Measurements from ENCODE around the gene CD8B2. TPM values are rescaled to one million over a fixed set of nuclear protein-coding genes. Genes with fewer than 3 reads are reported as not detected.

Gene CD8B2
- total RNA-seq, 1 experiment from 2014 or later: not detected

DNA sequence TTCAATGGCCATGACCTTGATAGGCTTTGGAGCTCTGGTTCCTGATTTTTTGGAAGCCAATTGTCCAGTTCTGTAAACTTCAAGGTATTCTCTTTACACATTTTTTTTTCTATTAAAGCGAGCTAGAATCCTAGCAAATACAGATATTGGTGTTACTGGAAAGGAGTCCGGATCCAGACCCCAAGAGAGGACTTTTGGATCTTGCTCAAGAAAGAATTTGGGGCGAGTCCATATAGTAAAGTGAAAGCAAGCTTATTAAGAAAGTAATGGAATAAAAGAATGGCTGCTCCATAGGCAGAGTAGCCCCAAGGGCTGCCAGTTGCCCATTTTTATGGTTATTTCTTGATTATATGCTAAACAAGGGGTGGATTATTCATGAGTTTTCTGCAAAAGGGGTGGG is 45.1 kb downstream of the CD8B2 start:
- no peak for ATAC-seq
- H3K9me3 ChIP-seq (ENCODE audit: control insufficient read depth, insufficient read depth, low read depth, low read length): no peaks in the 10 kb centered on the region
- H3K27me3 ChIP-seq (ENCODE audit: control insufficient read depth, insufficient read depth, low read length): peaks cover 9% of the 10 kb centered on the region
- no peaks in the 10 kb centered on the region for H3K36me3 ChIP-seq (ENCODE audit: control insufficient read depth, insufficient read depth, low read length)
- TF ChIP-seq TCF7L2 (IDR thresholded peaks at IDR 0.05; ENCODE audit: low read depth, low read length): no peak
- TF ChIP-seq, protein P1, sequence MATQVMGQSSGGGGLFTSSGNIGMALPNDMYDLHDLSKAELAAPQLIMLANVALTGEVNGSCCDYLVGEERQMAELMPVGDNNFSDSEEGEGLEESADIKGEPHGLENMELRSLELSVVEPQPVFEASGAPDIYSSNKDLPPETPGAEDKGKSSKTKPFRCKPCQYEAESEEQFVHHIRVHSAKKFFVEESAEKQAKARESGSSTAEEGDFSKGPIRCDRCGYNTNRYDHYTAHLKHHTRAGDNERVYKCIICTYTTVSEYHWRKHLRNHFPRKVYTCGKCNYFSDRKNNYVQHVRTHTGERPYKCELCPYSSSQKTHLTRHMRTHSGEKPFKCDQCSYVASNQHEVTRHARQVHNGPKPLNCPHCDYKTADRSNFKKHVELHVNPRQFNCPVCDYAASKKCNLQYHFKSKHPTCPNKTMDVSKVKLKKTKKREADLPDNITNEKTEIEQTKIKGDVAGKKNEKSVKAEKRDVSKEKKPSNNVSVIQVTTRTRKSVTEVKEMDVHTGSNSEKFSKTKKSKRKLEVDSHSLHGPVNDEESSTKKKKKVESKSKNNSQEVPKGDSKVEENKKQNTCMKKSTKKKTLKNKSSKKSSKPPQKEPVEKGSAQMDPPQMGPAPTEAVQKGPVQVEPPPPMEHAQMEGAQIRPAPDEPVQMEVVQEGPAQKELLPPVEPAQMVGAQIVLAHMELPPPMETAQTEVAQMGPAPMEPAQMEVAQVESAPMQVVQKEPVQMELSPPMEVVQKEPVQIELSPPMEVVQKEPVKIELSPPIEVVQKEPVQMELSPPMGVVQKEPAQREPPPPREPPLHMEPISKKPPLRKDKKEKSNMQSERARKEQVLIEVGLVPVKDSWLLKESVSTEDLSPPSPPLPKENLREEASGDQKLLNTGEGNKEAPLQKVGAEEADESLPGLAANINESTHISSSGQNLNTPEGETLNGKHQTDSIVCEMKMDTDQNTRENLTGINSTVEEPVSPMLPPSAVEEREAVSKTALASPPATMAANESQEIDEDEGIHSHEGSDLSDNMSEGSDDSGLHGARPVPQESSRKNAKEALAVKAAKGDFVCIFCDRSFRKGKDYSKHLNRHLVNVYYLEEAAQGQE (IDR thresholded peaks at IDR 0.05; ENCODE audit: insufficient read depth in 1 of 2, low read depth in 2 of 2, low read length in 1 of 2): no peak
- no peak for TF ChIP-seq CTCF (IDR thresholded peaks at IDR 0.05)
- TF ChIP-seq POLR2AphosphoS5 (IDR thresholded peaks at IDR 0.05; ENCODE audit: low read depth, low read length): no peak
- TF ChIP-seq SIN3A (IDR thresholded peaks at IDR 0.05; ENCODE audit: borderline replicate concordance, insufficient read depth, low read depth, low read length): no peak
- in situ Hi-C loops (cut with HindIII; ENCODE audit: low pct_unique_long_range_greater_than_20kb, low sequenced_read_pairs) (no loop called here), intact Hi-C loops (cut with micrococcal nuclease; ENCODE audit: unreplicated experiment) (no loop called here)
- DNase-seq (ENCODE audit: low read depth, low spot score): no peak
- no peak overlapping the region for H3K4me3 ChIP-seq (ENCODE audit: low read depth in 2 of 2, low read length in 2 of 2)
- ChIA-PET CTCF (no interaction called here), POLR2A (no interaction called here)
- no TSS peak for BruUV-seq (replicated peaks)
- no peak overlapping the region for H3K27ac ChIP-seq (ENCODE audit: low read length)
- no peaks in the 10 kb centered on the region for H3K4me1 ChIP-seq (ENCODE audit: control insufficient read depth, insufficient read depth, low read length)

DNA sequence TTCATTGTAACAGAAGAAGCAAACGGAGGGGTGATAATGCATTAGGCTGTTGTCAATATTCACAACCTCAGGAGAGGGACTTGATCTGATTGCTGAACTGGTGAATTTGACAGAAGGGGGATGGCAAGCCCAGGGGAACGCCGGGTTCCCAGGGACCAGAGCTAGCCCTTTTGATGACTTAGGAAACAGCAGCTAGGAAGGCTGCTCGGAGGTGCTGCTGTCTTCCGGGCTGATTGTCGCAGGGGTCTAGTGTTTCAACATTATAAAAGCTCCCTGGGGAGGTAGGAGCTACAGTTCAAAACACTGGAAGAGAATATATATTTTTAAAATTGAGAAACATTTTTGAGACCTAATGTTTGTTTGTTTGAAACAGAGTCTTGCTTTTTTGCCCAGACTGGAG is 47.3 kb downstream of the CD8B2 start:
- ChIA-PET CTCF (no interaction called here), POLR2A (no interaction called here)
- DNase-seq (ENCODE audit: low read depth, low spot score) (no peak), ATAC-seq (no peak)
- intact Hi-C loops (cut with micrococcal nuclease; ENCODE audit: unreplicated experiment): no loop called here
- TF ChIP-seq, protein P1 (IDR thresholded peaks at IDR 0.05; ENCODE audit: insufficient read depth in 1 of 2, low read depth in 2 of 2, low read length in 1 of 2): no peak
- no peak for TF ChIP-seq SIN3A (IDR thresholded peaks at IDR 0.05; ENCODE audit: borderline replicate concordance, insufficient read depth, low read depth, low read length)
- Histone ChIP-seq H3K4me3 (ENCODE audit: low read depth in 2 of 2, low read length in 2 of 2) (no peak overlapping the region), H3K9me3 (ENCODE audit: control insufficient read depth, insufficient read depth, low read depth, low read length) (no peaks in the 10 kb centered on the region), H3K27ac (ENCODE audit: low read length) (no peak overlapping the region), H3K36me3 (ENCODE audit: control insufficient read depth, insufficient read depth, low read length) (no peaks in the 10 kb centered on the region), H3K4me1 (ENCODE audit: control insufficient read depth, insufficient read depth, low read length) (no peaks in the 10 kb centered on the region), H3K27me3 (ENCODE audit: control insufficient read depth, insufficient read depth, low read length) (peaks cover 8% of the 10 kb centered on the region)
- BruUV-seq (replicated peaks): no TSS peak
- in situ Hi-C loops (cut with HindIII; ENCODE audit: low pct_unique_long_range_greater_than_20kb, low sequenced_read_pairs): no loop called here

All from Panc1 (cell line).